ENCODE results near the gene LAMA1.

Gene LAMA1

GRCh38 chr18:6983366-6983765 is 134.2 kb downstream of the LAMA1 start:
- DNase-seq (ENCODE audit: low read depth) = no peak

- DNase-seq (ENCODE audit: low read depth) = no peak
These were observed 135.2 kb downstream of the LAMA1 start for GRCh38 chr18:6982398-6982797.

- no peak for DNase-seq (ENCODE audit: low read depth)
These were observed 137.2 kb downstream of the LAMA1 start for GRCh38 chr18:6980363-6980762.

- no peak for DNase-seq (ENCODE audit: low read depth)
These were observed 137.6 kb downstream of the LAMA1 start for GRCh38 chr18:6979954-6980353.

GRCh38 chr18:6976935-6977334 is 140.7 kb downstream of the LAMA1 start:
- DNase-seq (ENCODE audit: low read depth) = no peak

GRCh38 chr18:6975084-6975483 is 142.5 kb downstream of the LAMA1 start:
- DNase-seq (ENCODE audit: low read depth) = no peak

- DNase-seq (ENCODE audit: low read depth) = no peak
These were observed 145.6 kb downstream of the LAMA1 start for GRCh38 chr18:6971823-6972478.

- DNase-seq (ENCODE audit: low read depth) = no peak
These were observed 154.0 kb downstream of the LAMA1 start for GRCh38 chr18:6963452-6964097.

GRCh38 chr18:6962571-6963451 is 154.8 kb downstream of the LAMA1 start:
- DNase-seq (ENCODE audit: low read depth) = no peak

GRCh38 chr18:6961331-6961730 is 156.3 kb downstream of the LAMA1 start:
- no peak for DNase-seq (ENCODE audit: low read depth)

- no peak for DNase-seq (ENCODE audit: low read depth)
These were observed 156.9 kb downstream of the LAMA1 start for GRCh38 chr18:6960656-6961055.

GRCh38 chr18:6960124-6960523 is 157.5 kb downstream of the LAMA1 start:
- DNase-seq (ENCODE audit: low read depth) = no peak

- DNase-seq (ENCODE audit: low read depth) = no peak
These were observed 158.5 kb downstream of the LAMA1 start for GRCh38 chr18:6959110-6959509.

GRCh38 chr18:6956999-6957398 is 160.6 kb downstream of the LAMA1 start:
- DNase-seq (ENCODE audit: low read depth) = no peak

- no peak for DNase-seq (ENCODE audit: low read depth)
These were observed 161.1 kb downstream of the LAMA1 start for GRCh38 chr18:6956495-6956894.

- DNase-seq (ENCODE audit: low read depth) = no peak
These were observed 162.3 kb downstream of the LAMA1 start for GRCh38 chr18:6955304-6955703.

- no peak for DNase-seq (ENCODE audit: low read depth)
These were observed 163.1 kb downstream of the LAMA1 start for GRCh38 chr18:6954501-6954900.

GRCh38 chr18:6951336-6952090 is 166.1 kb downstream of the LAMA1 start:
- DNase-seq (ENCODE audit: low read depth) = no peak

- no peak for DNase-seq (ENCODE audit: low read depth)
These were observed 167.0 kb downstream of the LAMA1 start for GRCh38 chr18:6950641-6951040.

GRCh38 chr18:6949800-6950586 is 167.6 kb downstream of the LAMA1 start:
- DNase-seq (ENCODE audit: low read depth) = no peak

GRCh38 chr18:6948281-6949055 is 169.1 kb downstream of the LAMA1 start:
- no peak for DNase-seq (ENCODE audit: low read depth)

Measured in stimulated activated CD8-positive, alpha-beta memory T cell treated with anti-CD3 and anti-CD28 coated beads, Interleukin-12 subunit alpha, Interleukin-12 subunit beta, amount 100 ng/mL, for 1 hour (primary cell).